KG1 (cell line): ENCODE measurements around the gene CCDC185.

ENCODE experiments used
- DNase-seq: peaks from one replicate; lab custom pipeline; 2025; lab: John Stamatoyannopoulos, UW

CCDC185 gene

GRCh38 chr1:223393275-223394214, at the start of gene CCDC185:
TSS of gene CCDC185 (plus strand) at chr1:223393415. CDS start at chr1:223393476, 61 bp downstream.
- no peak for DNase-seq

GRCh38 chr1:223343692-223344091, 49.5 kb upstream of the CCDC185 start:
- no peak for DNase-seq

- no peak for DNase-seq
Measured at GRCh38 chr1:223344491-223344890, 48.7 kb upstream of the CCDC185 start.

- DNase-seq = no peak
Measured at GRCh38 chr1:223345720-223346119, 47.5 kb upstream of the CCDC185 start.

- no peak for DNase-seq
Measured at GRCh38 chr1:223346311-223346710, 46.9 kb upstream of the CCDC185 start.

- no peak for DNase-seq
Measured at GRCh38 chr1:223347583-223347982, 45.6 kb upstream of the CCDC185 start.

- no peak for DNase-seq
Measured at GRCh38 chr1:223348439-223348838, 44.8 kb upstream of the CCDC185 start.

- DNase-seq = no peak
Measured at GRCh38 chr1:223349241-223349640, 44.0 kb upstream of the CCDC185 start.

GRCh38 chr1:223350361-223350908, 42.8 kb upstream of the CCDC185 start:
- no peak for DNase-seq

GRCh38 chr1:223352944-223353343, 40.3 kb upstream of the CCDC185 start:
- DNase-seq = no peak

GRCh38 chr1:223353939-223354338, 39.3 kb upstream of the CCDC185 start:
- DNase-seq = no peak

- no peak for DNase-seq
Measured at GRCh38 chr1:223355699-223356098, 37.5 kb upstream of the CCDC185 start.

GRCh38 chr1:223358826-223359225, 34.4 kb upstream of the CCDC185 start:
- no peak for DNase-seq

- DNase-seq = no peak
Measured at GRCh38 chr1:223363057-223363855, 30.0 kb upstream of the CCDC185 start.

GRCh38 chr1:223363856-223364684, 29.1 kb upstream of the CCDC185 start, which contains the start of gene SUSD4:
TSS of gene SUSD4 (minus strand) at chr1:223364176. CDS start at chr1:223363425, 751 bp downstream.
- DNase-seq = no peak

GRCh38 chr1:223364685-223365382, 28.4 kb upstream of the CCDC185 start:
- DNase-seq = no peak

- no peak for DNase-seq
Measured at GRCh38 chr1:223374064-223374610, 19.1 kb upstream of the CCDC185 start.

- DNase-seq = no peak
Measured at GRCh38 chr1:223378754-223379153, 14.5 kb upstream of the CCDC185 start.

- no peak for DNase-seq
Measured at GRCh38 chr1:223386013-223386412, 7.2 kb upstream of the CCDC185 start.

- DNase-seq = no peak
Measured at GRCh38 chr1:223390618-223391017, 2.6 kb upstream of the CCDC185 start.

GRCh38 chr1:223394242-223394641, 1.0 kb downstream of the CCDC185 start:
- no peak for DNase-seq
